Epithelial cell of esophagus (primary cell): ENCODE results near the gene PXDC1.
"Not testable (repeated sequence)": the region's sequence is repeated elsewhere in the genome, so short reads cannot be mapped to it uniquely, and the experiment has no call there.

Source experiments
- DNase-seq: peaks from one replicate; pipeline ENCODE4 v3.0.0; 2010; ENCODE audit warnings: low read depth
- H3K4me3 ChIP-seq: 2 replicates; pipeline ENCODE4 v1.5.1; 2011; ENCODE audit warnings: mild to moderate bottlenecking, low read length, control low read depth
- TF ChIP-seq, protein P1 (sequence below): IDR thresholded peaks from 2 replicates; pipeline ENCODE4 v1.5.1; 2011; ENCODE audit warnings: low read depth, mild to moderate bottlenecking, low read length, control low read depth, inconsistent platforms; ENCODE audit not compliant: insufficient read depth; ENCODE audit errors: missing control alignments

PXDC1 gene

DNA sequence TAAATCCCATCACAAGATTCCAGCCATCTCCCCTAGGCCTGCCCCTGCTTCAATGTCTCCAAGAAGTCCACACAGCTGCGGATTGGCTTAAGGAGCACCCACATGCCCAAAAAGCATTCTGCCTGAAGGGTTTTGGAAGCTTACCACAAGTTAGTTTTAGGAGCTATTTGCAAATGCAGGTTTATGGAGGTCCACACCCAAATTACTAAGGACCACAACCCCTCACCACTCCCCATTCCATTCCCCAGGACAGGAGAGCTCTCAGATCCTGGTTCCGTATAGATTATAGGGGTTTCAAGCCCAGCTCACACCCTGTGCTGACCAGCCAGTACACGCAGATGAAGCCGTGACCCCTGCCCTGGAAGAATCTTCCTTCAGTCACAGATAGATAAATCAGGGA lies 24.3 kb upstream of the PXDC1 start:
- TF ChIP-seq, protein P1, sequence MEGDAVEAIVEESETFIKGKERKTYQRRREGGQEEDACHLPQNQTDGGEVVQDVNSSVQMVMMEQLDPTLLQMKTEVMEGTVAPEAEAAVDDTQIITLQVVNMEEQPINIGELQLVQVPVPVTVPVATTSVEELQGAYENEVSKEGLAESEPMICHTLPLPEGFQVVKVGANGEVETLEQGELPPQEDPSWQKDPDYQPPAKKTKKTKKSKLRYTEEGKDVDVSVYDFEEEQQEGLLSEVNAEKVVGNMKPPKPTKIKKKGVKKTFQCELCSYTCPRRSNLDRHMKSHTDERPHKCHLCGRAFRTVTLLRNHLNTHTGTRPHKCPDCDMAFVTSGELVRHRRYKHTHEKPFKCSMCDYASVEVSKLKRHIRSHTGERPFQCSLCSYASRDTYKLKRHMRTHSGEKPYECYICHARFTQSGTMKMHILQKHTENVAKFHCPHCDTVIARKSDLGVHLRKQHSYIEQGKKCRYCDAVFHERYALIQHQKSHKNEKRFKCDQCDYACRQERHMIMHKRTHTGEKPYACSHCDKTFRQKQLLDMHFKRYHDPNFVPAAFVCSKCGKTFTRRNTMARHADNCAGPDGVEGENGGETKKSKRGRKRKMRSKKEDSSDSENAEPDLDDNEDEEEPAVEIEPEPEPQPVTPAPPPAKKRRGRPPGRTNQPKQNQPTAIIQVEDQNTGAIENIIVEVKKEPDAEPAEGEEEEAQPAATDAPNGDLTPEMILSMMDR, result no peak
- no peak overlapping the region for H3K4me3 ChIP-seq
- no peak for DNase-seq

DNA sequence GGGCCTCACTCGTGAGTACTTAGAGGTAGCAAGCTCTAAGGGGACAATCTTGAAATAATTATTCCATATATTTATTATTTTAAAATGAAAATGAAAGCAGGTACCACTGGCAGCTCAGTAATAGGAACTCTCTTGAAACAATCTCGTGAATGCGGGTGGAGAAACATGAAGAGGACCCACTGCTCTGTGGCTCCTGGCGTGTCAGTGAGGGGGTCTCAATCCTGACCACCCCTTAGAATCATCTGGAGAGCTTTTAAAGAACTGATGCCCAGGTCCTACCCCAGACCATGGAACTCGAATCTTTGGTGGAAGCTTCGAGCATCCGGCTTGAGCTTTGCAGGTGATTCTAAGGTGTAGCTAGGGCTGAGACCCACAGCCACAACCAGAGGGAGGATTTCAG lies 23.9 kb upstream of the PXDC1 start:
- TF ChIP-seq, protein P1, result no peak
- H3K4me3 ChIP-seq, result no peak overlapping the region
- DNase-seq, result no peak

- H3K4me3 ChIP-seq, result no peak overlapping the region
- TF ChIP-seq, protein P1, result no peak
- peak; percentile 47 for DNase-seq
Observed at GRCh38 chr6:3773678-3774298, 22.3 kb upstream of the PXDC1 start.

- not testable (repeated sequence) for DNase-seq, H3K4me3 ChIP-seq
Observed at GRCh38 chr6:3772127-3772999, 20.9 kb upstream of the PXDC1 start.

- TF ChIP-seq, protein P1, result no peak
- DNase-seq, result no peak
- no peak overlapping the region for H3K4me3 ChIP-seq
Observed at GRCh38 chr6:3771407-3772011, 20.0 kb upstream of the PXDC1 start.

- no peak overlapping the region for H3K4me3 ChIP-seq
- no peak for DNase-seq
- TF ChIP-seq, protein P1, result no peak
Observed at GRCh38 chr6:3770023-3770720, 18.7 kb upstream of the PXDC1 start.

- no peak overlapping the region for H3K4me3 ChIP-seq
- TF ChIP-seq, protein P1, result no peak
- DNase-seq, result peak; percentile 72
Observed at GRCh38 chr6:3769610-3770009, 18.1 kb upstream of the PXDC1 start.
